DMS 273 treated with DMSO at 0.1 percent for 48 hours (cell line): Measurements from ENCODE around the gene SLC39A11.
"Not testable (repeated sequence)": the region's sequence is repeated elsewhere in the genome, so short reads cannot be mapped to it uniquely, and the experiment has no call there.

Experiments
- DNase-seq: peaks from one replicate; lab custom pipeline; 2025; lab: John Stamatoyannopoulos, UW

SLC39A11 gene, protein sequence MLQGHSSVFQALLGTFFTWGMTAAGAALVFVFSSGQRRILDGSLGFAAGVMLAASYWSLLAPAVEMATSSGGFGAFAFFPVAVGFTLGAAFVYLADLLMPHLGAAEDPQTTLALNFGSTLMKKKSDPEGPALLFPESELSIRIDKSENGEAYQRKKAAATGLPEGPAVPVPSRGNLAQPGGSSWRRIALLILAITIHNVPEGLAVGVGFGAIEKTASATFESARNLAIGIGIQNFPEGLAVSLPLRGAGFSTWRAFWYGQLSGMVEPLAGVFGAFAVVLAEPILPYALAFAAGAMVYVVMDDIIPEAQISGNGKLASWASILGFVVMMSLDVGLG

GRCh38 chr17:73092523-73093135 lies at the start of gene SLC39A11:
TSS of gene SLC39A11 (minus strand) at chr17:73092688. CDS start at chr17:73088764, 3,924 bp downstream.
- peak; percentile 89 for DNase-seq

DNA sequence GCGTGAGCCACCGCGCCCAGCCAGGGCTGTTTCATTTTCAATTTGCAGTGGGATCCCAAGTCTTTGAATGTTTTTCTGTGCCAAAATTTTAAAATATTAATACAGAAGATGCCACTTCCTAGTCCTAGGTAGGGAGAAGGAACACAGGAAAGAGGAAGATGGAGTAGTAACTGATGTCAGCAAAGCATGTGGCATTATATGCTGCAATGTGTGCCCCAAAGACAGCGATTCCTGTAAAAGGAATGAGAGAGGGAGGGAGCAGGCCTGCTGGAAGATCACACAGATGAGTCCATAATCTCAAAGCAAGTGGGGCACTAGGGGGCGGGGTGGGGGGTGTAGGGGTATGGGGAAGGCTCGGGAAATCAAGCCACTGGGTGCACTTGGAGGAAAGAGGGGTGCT lies 48.9 kb upstream of the SLC39A11 start:
- DNase-seq: no peak

DNA sequence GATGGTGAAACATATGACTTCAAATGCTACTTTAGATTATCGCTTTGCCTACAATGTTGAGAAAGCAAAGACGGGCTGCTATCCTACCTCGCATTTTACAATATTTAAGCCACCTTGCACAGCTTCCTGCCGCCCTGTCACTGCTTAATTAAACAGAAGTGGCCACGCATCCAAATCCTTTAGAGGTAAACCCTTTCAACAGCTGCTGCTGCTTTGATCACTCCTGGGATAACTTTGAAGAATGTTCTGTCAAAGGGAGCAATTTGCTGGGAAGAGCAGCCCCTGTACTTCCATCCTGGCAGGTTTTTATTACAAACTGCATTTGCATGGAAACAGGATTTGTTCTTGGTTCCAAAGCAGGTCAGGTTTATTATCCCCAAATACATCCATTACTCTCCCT lies 48.1 kb upstream of the SLC39A11 start:
- no peak for DNase-seq

GRCh38 chr17:73139296-73139695 lies 46.8 kb upstream of the SLC39A11 start:
- no peak for DNase-seq

DNA sequence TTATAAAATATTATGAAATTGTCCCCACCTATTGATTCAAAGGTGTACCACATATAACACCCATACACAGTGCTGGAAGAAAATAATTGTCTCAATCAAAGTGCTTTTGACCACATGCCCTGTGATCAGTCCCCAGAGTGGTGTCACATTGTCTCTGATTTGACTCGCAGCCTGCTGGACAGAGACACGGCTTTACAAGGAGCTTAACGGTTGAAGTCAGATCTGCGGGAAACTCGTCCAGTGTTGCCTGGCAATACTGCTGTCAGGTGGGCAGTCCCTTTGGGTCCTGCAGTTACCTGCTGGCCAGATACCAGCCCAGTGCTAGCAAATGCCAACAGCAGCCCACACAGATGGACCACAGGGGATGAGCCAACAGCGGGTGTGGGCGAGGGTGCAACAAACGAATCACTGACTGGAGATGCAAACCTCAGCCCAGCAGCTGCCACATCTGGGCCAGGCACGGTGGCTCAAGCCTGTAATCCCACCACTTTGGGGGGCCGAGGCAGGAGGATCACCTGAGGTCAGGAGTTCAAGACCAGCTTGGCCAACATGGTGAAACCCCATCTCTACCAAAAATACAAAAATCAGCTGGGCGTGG lies 46.2 kb upstream of the SLC39A11 start:
- no peak for DNase-seq

GRCh38 chr17:73137376-73137775 lies 44.9 kb upstream of the SLC39A11 start:
- DNase-seq: no peak

DNA sequence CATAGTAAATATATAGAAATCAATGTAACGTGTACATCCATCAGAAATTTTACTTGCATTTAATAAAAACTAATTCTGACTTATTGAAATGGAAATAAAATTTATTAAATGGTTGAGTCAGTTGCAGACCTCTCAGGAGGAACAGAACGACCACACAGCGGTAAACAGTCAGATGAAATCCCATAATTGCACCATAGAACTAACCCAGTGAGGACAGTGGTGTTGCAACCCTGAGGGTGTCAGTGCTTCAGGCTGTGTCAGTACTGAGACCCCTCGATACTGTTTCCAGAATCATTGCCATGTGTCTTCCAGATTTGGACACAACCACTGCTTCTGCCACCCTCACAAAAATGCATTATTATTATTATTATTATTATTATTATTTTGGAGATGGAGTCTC lies 43.3 kb upstream of the SLC39A11 start:
- DNase-seq: no peak

- DNase-seq: no peak
Observed at GRCh38 chr17:73133911-73134649, 41.6 kb upstream of the SLC39A11 start.

- no peak for DNase-seq
Observed at GRCh38 chr17:73132085-73132492, 39.6 kb upstream of the SLC39A11 start.

DNA sequence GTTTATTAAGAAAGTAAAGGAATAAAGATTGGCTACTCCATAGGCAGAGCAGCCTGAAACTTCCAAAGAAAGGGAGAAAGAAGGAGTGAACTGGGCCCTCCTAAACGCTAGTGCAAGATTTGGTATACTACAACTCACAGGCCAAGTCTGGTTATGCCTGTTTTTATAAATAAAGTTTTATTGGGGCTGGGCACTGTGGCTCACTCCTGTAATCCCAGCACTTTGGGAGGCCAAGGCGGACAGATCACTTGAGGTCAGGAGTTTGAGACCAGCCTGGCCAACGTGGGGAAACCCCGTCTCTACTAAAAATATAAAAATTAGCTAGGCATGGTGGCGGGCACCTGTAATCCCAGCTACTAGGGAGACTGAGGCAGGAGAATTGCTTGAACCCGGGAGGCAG lies 39.0 kb upstream of the SLC39A11 start:
- DNase-seq: not testable (repeated sequence)

- DNase-seq: no peak
Observed at GRCh38 chr17:73130977-73131376, 38.5 kb upstream of the SLC39A11 start.

GRCh38 chr17:73128496-73128895 lies 36.0 kb upstream of the SLC39A11 start:
- DNase-seq: no peak

DNA sequence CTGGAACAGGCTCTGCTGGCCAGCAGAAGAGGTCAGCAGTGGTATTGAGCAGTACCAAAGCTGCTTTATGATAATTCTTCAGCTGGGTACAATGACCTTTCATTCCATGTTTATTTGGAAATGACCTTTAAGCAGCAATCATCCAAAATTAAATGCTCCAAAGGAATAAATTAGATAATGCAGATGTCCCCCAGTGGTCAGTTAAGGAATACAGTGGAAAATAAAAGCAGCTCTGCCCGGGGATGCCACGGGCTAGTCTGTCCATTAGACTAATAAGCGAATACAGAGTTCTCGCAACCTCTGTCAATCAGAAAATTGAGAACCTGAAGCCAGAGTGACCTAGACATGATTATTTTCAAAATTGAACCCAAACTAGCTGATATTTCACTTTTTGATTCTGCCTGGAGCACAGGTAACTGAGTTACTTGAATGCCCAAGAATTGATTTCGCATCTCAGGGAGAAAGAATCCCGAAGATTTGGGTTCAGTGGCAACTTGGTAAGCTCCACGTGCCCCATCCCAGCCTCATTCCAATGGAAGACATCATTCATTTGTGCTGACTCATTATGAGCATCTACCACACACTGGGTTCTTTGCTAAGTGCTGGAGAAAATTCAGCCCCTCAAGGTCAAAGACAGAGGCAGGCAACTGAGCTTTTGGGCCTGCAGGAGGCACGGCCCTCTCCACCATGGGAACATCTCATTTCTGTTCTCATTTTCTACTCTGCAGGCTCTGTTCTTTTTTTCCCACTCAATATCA lies 34.4 kb upstream of the SLC39A11 start:
- no peak for DNase-seq

DNA sequence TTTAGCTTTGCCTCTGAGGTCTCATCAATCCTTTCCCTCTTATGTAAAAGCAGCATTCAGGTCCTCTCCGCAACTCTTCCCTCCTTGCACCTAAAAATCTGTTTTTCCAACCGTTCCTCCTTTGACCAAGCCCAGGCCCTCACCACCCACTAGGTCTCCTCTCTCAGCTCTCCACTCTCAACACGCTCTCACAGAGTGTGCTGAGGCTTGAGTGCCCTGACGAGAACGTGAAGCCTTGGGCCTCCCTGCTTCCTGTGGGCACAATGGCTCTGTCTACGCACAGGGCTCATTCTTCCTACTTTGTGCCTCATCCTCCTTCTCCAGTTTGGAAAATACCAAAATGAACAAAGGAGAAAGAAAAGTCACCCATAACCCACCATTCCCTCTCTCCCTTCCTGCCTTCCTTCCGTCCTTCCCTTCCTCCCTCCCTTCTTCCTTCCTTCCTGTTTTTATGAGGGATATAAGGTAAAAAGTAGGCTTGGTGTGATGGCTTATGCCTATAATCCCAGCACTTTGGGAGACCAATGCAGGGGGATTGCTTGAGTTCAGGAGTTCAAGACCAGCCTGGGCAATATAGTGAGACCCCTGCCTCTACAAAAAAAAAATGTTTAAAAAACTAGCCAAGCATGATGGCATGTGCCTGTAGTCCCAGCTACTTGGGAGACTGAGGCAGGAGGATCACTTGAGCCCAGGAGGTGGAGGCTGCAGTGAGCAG lies 31.3 kb upstream of the SLC39A11 start:
- no peak for DNase-seq

GRCh38 chr17:73122953-73123605 lies 30.6 kb upstream of the SLC39A11 start:
- DNase-seq: no peak

GRCh38 chr17:73121506-73121905 lies 29.0 kb upstream of the SLC39A11 start:
- DNase-seq: no peak

DNA sequence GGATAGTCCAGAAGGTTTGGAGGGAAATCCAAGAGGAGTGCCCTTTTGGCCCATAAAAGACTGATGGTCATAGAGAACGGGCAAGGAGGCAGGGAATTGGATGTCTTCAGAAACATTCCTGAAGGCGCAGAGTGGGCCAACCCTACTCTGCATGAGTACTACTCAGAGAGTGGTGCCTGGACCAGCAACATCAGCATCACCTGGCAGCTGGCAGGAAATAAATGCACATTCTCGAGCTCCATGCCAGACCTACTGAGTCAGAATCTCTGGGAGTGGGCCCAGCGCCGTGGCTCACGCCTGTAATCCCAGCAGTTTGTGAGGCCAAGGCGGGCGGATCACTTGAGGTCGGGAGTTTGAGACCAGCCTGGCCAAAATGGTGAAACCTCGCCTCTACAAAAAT lies 27.1 kb upstream of the SLC39A11 start:
- no peak for DNase-seq

GRCh38 chr17:73118951-73119391 lies 26.5 kb upstream of the SLC39A11 start:
- DNase-seq: peak; percentile 98

- DNase-seq: no peak
Observed at GRCh38 chr17:73118139-73118538, 25.7 kb upstream of the SLC39A11 start.

DNA sequence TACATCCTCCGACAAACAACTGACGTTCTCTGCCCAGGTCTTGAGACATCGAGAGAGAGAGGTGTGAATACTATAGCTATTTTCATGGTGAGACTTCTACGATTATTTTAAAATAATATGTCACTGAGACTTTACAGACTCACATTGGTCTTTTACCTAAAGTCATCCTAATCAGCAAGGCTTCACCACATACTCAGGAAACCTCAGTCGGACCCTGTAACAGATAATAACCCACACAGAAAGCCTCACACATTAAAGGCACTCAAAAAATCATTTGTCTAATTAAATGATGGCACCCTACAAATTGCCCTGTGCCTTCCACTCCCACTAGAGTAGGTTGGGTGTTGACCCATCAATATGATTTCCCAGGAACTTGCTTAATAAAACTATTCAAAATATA lies 19.8 kb upstream of the SLC39A11 start:
- no peak for DNase-seq

- DNase-seq: no peak
Observed at GRCh38 chr17:73111386-73111785, 18.9 kb upstream of the SLC39A11 start.
